NCI-H2227 (cell line): ENCODE results near the gene S100B.
A peak's percentile ranks its signal among the peaks of the same experiment; 100 is the strongest.
"Not testable (repeated sequence)": the region's sequence is repeated elsewhere in the genome, so short reads cannot be mapped to it uniquely, and the experiment has no call there.

Experiments
- DNase-seq: peaks from one replicate; lab custom pipeline; 2025; ENCODE audit not compliant: unreplicated experiment; lab: John Stamatoyannopoulos, UW

The S100B gene

DNA sequence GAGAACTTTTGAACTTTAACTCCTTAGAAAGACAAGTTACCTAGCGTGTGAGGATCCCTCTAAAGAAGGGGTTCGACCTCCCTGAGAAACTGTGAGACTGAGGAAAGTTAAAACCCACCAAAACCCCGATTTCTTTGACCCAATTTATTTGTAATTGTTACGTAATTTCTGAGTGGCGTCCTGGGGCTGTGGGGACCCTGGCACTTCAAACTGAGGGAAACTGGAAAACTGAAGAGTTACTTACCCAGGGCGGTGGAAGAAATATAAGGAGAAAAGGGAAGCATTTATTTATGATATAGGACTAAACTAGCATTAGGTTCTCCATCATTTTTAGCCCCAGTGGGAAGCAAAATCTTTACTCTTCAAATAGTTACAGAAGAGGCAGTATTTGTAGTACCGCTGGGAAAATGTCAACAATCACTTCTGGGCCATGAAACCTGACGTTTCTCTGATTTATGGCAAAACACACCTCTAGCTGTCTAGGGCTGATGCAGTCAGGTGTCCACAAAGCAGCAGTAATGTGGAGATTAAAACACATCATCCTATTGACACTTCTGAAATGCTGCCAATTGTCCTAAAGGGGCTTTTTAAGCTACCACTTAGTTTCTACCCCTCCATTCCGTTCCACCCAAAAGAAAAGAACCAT, 430 bp downstream of the S100B start:
- DNase-seq = peak; percentile 30

DNA sequence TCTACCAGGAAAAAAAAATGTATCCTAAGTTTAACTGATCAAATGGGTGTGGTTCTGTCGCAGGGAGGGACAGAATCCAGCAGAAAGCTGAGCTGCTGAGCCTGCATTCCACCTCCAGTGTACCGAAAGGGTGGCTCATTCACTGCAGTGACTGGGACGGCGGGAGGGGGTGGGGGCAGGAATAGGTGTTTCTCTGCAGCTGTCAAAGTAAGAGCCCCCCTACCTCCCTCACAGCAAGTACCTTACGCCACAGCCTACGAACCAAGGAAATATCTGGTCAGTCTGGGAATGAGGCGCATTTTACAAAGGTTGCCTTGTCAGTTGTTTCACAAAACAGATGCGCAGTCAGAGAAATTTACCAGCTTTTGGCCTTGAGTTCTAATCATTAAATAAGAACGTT, 1.7 kb downstream of the S100B start:
- no peak for DNase-seq

DNA sequence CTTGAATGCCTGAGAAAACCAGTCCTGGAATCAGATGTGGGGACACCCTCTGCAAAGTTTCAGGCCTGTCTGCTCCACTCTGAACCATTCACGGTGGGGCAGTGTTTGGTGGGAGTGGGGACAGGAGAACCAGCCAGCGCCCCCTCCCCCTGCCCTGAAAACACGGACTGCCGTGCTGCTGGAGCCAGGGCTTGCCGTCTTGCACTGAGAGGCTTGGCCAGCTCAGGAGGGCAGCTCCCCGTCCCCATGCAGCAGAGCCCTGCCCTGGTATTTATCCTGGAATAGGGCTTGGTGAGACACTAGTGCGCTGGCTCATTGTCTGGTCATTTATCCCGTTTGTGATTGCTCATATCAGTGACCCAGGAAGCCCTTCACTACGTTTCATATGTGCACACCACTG, 3.9 kb downstream of the S100B start:
- no peak for DNase-seq

DNA sequence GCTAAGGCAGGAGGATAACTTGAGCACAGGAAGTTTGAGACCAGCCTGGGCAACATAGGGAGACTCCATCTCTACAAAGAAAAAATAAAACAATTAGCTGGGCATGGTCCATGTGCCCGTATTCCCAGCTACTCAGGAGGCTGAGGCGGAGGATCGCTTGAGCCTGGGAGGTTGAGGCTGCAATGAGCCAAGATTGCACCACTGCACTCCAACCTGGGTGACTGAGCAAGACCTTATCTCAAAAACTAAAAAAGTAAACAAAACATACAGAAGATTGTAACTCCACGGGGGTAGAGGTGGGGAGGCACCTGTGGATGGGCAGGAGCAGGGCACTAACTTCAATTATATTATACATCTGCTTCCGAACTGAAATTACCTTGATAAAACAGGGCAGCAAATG, 4.6 kb downstream of the S100B start:
- DNase-seq = no peak

DNA sequence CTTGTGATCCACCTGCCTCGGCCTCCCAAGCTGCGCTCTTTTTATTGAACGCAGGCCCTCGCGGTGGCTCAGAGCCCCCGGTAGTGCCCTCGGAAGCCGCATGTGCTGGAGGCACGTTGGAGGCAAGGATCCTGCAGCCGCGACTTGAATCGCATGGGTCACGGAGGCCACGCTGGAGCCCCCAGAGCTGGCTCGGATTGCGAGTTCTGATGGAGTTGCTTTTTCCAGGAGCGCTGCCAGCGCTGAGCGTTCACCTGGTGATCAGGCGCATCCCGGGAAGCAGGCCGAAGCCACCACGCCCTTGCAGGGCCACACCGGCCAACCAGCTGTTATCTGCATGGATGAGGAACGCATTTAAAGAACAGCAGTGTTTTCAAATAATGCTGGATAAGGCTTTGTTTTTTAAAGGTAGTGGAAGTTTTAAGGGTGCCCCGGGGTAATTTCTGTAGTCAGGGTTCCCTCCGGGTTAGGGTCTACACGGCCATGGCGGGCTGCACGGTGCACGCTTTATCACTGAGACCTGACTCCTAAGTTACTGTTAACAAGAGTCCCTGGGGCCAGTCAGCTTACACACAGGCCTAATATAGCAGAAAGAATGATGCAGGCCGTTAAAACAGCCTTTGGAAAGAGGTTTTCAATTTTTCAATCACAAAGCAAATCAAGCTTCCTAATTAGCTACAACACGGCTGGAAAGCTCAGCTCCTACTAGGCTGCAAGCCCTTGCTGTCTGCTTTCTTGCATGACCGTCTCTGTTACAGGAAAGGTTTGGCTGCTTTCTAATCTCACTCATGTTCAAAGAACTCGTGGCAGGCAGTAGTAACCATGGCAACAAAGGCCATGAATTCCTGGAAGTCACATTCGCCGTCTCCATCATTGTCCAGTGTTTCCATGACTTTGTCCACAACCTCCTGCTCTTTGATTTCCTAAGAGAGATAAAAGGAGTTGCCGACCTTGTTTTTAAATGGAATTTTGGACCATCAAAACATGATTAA, 6.0 kb downstream of the S100B start:
- peak; percentile 67 for DNase-seq

DNA sequence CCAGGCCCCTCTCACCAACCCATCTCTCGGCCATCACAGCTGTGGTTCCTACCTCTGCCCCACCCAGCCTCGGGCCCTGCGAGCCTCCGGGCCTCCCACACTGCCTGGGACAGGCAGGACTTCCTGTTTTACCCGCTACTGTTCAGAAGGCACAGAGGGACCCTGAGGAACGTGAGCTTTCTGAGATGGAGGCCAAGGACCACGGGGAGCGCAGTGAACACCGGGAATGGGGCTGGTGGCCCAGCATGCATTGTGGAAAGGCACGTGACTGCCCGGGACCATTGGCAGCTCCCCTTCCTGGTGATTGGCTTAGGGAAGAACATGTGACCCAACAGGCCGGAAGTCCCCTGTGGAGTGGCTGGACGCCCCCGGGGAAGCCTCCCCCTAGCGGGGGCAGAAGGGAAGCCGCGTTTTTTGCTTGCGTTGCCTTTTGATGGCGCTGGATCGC, 7.0 kb downstream of the S100B start:
- DNase-seq = no peak

DNA sequence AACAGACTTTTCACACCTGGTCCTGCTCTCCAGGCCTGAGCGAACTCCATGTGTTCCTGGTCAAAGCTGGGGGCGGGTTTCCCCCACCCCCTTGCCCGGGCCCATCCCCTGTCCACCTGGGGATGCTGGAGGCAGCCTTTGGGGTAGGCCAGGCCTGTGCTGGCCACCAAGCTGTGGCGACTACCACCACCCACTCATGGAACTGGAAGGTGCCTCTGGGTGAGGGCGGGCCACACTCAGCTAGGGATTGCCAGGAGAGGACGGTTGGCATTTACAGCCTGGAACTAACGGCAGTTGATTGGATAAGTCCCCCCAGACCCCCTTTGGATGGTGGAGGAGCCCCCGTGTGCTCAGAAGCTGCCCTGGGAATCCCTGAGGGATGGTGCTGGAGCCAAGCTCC, 7.9 kb downstream of the S100B start:
- no peak for DNase-seq

DNA sequence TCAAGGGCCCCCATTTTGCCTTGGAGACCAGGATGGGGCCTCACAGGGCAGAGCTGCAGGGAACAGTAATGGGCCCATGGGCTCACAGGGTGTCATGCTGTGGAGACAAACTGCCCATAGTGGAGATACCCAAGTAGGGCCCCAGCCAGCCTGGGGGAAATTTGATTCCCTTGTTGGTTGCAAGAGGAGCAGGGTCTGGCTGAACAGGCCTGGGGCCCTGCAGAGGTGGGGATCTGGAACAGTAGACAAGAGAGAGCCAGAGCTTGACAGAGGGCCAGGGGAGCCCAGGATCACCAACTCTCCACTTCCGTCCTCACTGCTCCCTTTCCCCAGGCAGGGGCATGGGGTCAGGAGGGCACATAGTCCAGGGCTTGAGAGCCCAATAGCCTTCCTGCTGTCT, 8.7 kb downstream of the S100B start:
- no peak for DNase-seq

DNA sequence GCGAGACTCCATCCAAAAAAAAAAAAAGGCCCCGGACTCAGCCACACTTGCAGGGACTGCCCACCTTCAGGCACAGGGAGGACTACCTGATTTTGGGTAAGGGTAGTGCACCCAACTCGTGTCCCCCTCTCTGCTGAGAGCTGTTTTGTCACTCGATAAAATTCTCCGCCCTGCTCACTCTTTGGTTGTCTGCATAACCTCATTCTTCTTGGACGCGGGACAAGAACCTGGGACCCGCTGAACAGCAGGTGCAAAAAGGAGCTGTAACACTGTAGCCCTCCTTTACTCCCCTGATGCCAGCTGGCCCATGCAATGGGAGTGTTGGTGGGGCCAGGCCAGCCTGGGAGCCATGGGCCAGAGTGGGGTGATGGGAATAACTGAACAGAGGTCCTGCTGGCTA, 10.6 kb downstream of the S100B start:
- DNase-seq = no peak

DNA sequence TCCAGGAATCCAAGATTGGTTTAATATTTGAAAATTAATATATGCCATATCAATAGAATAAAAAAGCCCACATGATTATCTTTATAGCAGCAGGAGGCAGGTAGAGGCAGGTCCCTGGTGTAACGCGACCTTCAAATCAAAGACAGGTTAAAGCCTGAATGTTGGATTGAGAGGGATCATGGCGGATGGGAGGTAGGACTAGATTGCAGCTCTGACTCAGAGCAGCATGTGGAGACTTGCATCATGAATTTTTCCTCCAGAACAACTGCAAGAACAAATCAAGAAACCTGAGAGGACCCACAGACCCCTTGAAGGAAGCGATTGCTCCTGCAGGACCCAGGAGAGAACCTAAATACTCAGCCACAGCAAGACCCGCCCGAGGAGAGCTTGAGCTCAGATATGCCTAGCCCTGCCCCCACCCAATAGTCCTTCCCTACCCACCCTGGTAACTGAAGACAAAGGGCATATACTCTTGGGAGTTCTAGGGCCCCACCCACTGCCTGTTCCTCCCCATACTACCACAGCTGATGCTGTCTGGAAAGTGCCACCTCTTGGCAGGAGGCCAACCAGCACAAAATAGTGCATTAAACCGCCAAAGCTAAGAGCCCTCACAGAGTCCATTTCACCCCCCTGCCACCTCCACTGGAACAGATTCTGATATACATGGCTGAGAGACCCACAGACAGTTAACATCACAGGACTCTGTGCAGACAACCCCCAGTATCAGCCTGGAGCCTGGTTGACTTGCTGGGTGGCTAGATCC, 19.5 kb downstream of the S100B start:
- no peak for DNase-seq

DNA sequence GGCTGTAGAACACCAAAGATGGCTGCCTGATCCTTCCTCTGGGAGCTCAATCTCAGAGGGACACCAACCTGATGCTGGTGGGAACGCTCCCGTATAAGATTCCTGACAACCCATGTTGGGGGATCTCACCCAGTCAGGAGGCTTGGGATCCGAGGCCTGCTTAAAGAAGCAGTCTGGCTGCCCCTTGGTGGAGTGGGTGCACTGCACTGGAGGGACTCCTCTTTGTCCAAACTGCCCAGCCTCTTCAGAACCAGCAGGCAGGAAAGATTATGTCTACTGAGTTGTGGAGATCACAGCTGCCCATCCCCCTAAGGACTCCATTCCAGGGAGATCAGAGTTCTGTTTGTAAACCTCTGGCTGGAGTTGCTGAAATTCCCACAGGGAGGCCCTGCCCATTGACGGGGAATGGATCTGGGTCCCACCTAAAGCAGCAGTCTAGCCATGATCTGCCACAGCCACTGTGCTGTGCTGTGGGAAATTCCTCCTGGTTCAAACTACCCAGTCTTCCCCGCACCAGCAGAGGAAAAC, 23.0 kb downstream of the S100B start:
- no peak for DNase-seq

DNA sequence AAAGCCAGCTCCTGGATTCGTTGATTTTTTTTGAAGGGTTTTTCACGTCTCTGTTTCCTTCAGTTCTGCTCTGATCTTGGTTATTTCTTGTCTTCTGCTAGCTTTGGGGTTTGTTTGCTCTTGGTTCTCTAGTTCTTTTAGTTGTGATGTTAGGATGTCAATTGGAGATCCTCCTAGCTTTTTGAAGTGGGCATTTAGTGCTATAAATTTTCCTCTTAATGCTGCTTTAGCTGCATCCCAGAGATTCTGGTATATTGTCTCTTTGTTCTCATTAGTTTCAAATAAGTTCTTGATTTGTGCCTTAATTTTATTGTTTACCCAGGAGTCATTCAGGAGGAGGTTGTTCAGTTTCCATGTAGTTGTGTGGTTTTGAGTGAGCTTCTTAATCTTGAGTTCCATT, 25.5 kb downstream of the S100B start:
- DNase-seq = not testable (repeated sequence)

DNA sequence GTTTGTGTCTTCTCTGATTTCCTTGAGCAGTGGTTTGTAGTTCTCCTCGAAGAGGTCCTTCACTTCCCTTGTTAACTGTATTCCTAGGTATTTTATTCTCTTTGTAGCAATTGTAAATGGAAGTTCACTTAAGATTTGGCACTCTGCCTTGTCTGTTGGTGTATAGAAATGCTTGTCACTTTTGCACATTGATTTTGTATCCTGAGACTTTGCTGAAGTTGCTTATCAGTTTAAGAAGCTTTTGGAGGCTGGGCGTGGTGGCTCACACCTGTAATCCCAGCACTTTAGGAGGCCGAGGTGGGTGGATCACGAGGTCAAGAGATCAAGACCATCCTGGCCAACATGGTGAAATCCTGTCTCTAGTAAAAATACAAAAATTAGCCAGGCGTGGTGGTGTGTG, 27.1 kb downstream of the S100B start:
- DNase-seq = not testable (repeated sequence)

DNA sequence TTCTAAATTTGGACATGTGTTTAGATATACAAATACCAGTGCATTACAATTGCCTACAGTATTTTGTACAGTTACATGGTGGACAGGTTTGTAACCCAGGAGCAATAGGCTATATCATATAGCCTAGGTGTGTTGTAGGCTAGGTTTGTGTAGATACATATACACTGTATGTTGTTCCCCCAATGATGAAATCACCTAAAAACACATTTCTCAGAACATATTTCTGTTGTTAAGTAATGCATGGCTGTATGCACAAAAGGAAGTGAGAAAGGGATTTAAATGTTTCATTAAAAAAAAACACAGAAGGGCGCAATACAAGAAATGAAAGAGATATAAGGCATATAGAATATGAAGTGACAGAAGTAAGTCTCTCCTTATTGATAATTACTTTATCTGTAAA, 32.0 kb downstream of the S100B start:
- DNase-seq = no peak

DNA sequence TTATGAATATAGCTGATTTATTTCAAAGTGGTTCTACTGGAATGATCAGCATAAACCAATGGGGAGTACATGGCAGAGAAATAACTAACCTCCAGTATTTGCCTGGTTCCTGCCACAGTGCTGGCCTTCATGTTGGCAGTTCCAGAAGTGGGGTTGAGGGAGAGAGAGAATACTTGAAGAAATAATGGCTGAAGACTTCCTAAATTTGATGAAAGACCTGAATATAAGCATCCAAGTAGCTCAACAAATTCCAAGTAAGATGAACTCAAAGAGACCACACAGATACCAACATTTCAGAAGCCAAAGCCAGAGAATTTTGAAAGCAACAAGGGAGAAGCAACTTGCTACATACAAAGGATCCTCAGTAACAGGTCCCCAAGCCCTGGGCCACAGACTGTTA, 34.3 kb downstream of the S100B start:
- no peak for DNase-seq

DNA sequence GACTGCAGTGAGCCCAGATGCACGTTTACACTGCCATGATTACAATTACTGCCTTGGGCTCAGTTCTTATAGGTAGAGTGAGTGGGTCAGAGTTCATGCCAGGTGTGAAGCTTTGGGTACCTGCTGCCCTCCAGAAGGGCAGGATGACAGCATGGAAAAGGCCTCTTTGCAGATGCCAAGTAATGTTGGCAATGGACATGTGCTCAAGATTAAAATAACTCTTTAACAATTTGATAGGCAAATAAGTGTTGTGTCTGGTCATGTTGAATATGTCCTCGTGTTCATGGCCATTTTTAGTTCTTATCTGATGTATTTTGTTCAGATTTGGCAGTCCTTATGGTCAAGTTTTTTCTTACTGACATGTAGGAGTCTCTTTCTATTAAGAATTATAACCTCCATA, 34.8 kb downstream of the S100B start:
- DNase-seq = no peak

DNA sequence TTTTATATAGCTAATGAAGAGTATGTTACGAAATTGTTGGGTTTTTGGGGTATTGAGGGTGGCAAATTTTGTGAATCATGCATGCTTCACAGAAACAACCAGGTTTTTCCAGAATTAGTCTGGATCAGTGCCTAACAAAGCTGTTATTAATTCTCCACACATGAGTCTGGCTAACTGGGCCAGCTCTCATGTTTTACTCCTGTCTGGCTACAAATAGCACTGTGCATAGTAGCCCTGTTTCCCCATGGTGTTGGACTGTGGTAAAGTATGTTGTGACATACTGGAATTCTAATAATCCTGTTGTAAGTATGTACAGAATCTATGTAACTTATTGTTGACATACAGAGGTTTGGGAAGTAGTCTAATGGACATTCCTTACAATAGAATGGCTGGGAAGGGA, 35.8 kb downstream of the S100B start:
- DNase-seq = no peak

DNA sequence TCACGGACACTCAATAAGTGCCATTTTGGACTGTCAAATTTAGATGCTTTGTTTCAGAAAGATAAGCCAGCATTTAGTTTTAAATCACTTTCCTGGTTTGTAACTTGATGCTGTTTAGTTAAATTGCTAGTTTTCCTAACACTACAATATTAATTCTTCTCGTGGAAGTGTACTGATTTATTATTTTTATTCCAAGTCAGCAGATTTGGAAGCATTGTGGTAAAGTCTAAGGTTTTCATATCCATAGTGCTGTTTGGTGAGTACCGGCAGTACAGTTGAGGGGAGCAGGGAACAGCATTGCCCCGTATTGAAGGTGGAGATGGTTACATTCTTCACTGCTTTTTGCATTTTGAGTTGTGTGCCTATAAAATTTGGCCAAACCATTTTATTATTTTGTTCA, 36.3 kb downstream of the S100B start:
- no peak for DNase-seq

DNA sequence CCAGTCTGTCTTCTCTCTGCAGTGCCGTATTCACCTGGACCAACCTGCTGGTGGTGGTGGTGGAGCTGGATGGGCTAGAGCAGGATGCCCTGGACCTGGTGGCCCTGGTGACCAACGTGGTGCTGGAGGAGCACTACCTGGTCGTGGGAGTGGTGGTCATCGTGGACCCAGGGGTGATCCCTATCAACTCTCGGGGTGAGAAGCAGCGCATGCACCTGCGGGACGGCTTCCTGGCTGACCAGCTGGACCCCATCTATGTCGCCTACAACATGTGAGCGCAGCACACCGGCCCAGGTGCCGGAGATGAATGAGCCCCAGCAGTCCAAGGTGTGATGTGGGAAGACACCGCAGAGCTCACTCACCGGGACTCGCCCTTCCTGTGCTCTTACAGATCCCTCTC, 37.5 kb downstream of the S100B start:
- no peak for DNase-seq

DNA sequence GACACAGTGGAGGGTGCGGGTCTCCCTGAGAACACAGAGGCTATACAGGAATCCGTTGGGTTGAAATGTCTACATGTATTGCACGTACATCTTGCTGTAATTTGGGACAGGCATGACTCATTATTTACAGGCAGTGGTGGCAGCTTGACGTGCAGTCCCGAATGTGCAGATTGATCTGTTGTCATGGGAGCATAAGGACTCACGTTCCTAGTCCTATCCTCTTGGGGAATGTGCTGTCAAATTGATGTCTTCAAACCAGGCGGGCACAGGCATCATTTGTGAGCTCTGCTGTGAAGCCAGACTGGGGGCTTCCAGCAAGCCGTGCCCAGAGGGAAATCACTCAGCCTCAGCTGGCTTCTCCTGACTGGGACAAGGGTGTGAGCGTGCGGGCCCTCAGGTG, 40.5 kb downstream of the S100B start:
- no peak for DNase-seq

DNA sequence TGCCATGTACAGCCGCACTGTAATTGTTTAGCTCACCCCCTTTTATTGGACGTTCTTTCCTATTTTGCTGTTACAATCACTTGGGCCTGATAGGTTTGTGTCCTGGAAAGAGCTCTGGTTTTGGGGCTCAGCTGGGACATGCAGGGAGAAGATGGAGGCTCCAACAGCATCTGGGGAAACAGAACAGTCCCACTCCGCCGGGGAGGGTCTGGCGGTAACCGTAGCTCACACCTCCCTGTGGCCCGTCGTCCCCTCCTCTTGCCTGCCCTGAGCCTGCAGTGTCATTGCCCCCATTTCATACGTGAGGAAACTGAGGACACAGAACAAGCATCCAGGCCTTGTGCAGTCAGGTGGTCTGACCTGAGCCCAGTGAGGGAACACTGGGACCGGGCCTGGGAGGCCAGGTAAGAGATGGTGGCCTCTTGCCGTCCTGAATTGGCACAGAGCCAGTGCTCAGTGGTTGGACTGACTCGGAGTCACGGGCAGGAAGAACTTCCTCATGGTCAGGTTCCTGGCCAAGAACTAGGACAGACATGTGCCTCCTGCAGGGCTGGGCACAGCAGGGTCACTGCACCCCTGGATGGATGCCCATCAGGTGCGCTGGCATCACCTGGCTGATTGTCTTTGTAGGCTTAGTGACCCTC, 41.8 kb downstream of the S100B start:
- DNase-seq = no peak
